A549 (cell line): ENCODE results near the gene RPL28. TPM values are rescaled to one million over a fixed set of nuclear protein-coding genes. Genes with fewer than 3 reads are reported as not detected.

Experiments
- ATAC-seq, 2 experiments: fragments of 200-7000 bp in 1 of 2; fragments of >200 bp in 1 of 2; cut with Nextera tagmentation in 1 of 2; cut with Tn5 transposase in 1 of 2; 3 replicates each; pipeline versions ENCODE4 v1.8.0 to v1.9.1; 2018 to 2020; ENCODE audit warnings: mild to moderate bottlenecking in 1 of 2, moderate library complexity in 1 of 2
- CTCF ChIA-PET: fragments of 300-600 bp; sonication (Branson Sonifier 250); formaldehyde crosslinking; extraction: SDS; loops from one replicate; lab custom pipeline; 2021; ENCODE audit warnings: antibody characterized with exemption, inconsistent platforms; lab: Yijun Ruan, JAX
- POLR2A ChIA-PET: fragments of 350-600 bp; formaldehyde crosslinking; extraction: SDS; loops from one replicate; lab custom pipeline; 2021; ENCODE audit warnings: antibody characterized with exemption, inconsistent platforms; lab: Yijun Ruan, JAX
- DNase-seq, 2 experiments: peaks; one replicate each; pipeline versions ENCODE4 v3.0.0 to v3.0.0-alpha.2; 2011 to 2016; ENCODE audit warnings: low read depth in 1 of 2, low spot score in 1 of 2
- FAIRE-seq: peaks from 2 replicates; lab custom pipeline; 2011; peaks lifted over from hg19 to GRCh38; lab: Jason Lieb, UNC
- H3K27ac ChIP-seq, 2 experiments: fragments of >200 bp; sonication (Bioruptor Twin); formaldehyde crosslinking; 3 replicates each; pipeline ENCODE4 v1.5.1; 2016 to 2017
- H3K4me1 ChIP-seq: fragments of >200 bp; sonication (Bioruptor Twin); formaldehyde crosslinking; 3 replicates; pipeline ENCODE4 v1.6.1; 2016
- H3K4me2 ChIP-seq: fragments of >200 bp; sonication (Bioruptor Twin); formaldehyde crosslinking; 3 replicates; pipeline ENCODE4 v1.6.1; 2016
- H3K4me3 ChIP-seq: fragments of >200 bp; sonication (Bioruptor Twin); formaldehyde crosslinking; 3 replicates; pipeline ENCODE4 v1.5.1; 2016
- H3K9me3 ChIP-seq: fragments of >200 bp; sonication (Bioruptor Twin); formaldehyde crosslinking; 3 replicates; pipeline ENCODE4 v1.6.1; 2016
- BCL3 ChIP-seq: fragments of >200 bp; sonication (Bioruptor Twin); formaldehyde crosslinking; IDR thresholded peaks from 3 replicates; pipeline ENCODE4 v1.6.1; 2016
- CBX8 ChIP-seq: fragments of 200-600 bp; sonication (generic); IDR thresholded peaks from 2 replicates; pipeline ENCODE4 v1.6.1; 2016
- CHD4 ChIP-seq: fragments of 200-600 bp; sonication (generic); IDR thresholded peaks from 2 replicates; pipeline ENCODE4 v1.6.1; 2016; ENCODE audit warnings: antibody characterized with exemption, mild to moderate bottlenecking, borderline replicate concordance
- EHMT2 ChIP-seq: fragments of 200-600 bp; sonication (generic); IDR thresholded peaks from 2 replicates; pipeline ENCODE4 v1.6.1; 2016; ENCODE audit warnings: antibody characterized with exemption, low read depth, mild to moderate bottlenecking, moderate library complexity
- EP300 ChIP-seq, 2 experiments: fragments of >200 bp; sonication (Bioruptor Twin); formaldehyde crosslinking; IDR thresholded peaks; 2 replicates in 1 of 2; 3 replicates in 1 of 2; pipeline ENCODE4 v1.6.1; 2016 to 2017
- ESRRA ChIP-seq: fragments of 150-350 bp; IDR thresholded peaks from 2 replicates; pipeline ENCODE4 v1.6.1; 2014; ENCODE audit warnings: mild to moderate bottlenecking, low read length, borderline replicate concordance
- FOSB ChIP-seq: fragments of 250-450 bp; sonication (Bioruptor Pico); IDR thresholded peaks from 2 replicates; pipeline ENCODE4 v1.5.0; 2020; ENCODE audit warnings: mild to moderate bottlenecking, moderate library complexity
- HDAC2 ChIP-seq: fragments of 200-600 bp; sonication (generic); IDR thresholded peaks from 2 replicates; pipeline ENCODE4 v1.6.1; 2016
- HOXA7 ChIP-seq: fragments of 250-450 bp; sonication (Bioruptor Pico); IDR thresholded peaks from 2 replicates; pipeline ENCODE4 v1.5.0; 2020; ENCODE audit warnings: mild to moderate bottlenecking, moderate library complexity
- HOXB5 ChIP-seq: fragments of 250-450 bp; sonication (Bioruptor Pico); IDR thresholded peaks from 2 replicates; pipeline ENCODE4 v1.5.0; 2020; ENCODE audit warnings: mild to moderate bottlenecking, moderate library complexity
- JUN ChIP-seq, 2 experiments: fragments of >200 bp; sonication (Bioruptor Twin); formaldehyde crosslinking; IDR thresholded peaks; 2 replicates in 1 of 2; 3 replicates in 1 of 2; pipeline ENCODE4 v1.6.1; 2016 to 2017
- MAFK ChIP-seq: fragments of 450-650 bp; IDR thresholded peaks from 2 replicates; pipeline ENCODE4 v1.6.1; 2014; ENCODE audit not compliant: partially characterized antibody
- MAZ ChIP-seq: fragments of 150-350 bp; IDR thresholded peaks from 2 replicates; pipeline ENCODE4 v1.6.1; 2014; ENCODE audit warnings: antibody characterized with exemption, low read depth, low read length, borderline replicate concordance
- NR3C1 ChIP-seq: fragments of >200 bp; sonication (Bioruptor Twin); formaldehyde crosslinking; IDR thresholded peaks from 3 replicates; pipeline ENCODE4 v1.6.1; 2017
- PBX3 ChIP-seq: IDR thresholded peaks from 2 replicates; pipeline ENCODE4 v1.6.1; 2012
- POLR2A ChIP-seq: IDR thresholded peaks from 2 replicates; pipeline ENCODE4 v1.6.1; 2012; ENCODE audit warnings: mild to moderate bottlenecking, low read length
- POLR2AphosphoS2 ChIP-seq: conservative IDR thresholded peaks from 2 replicates; pipeline ENCODE4 v1.6.1; 2012; ENCODE audit warnings: low read length, improper control_type of control experiment, inconsistent platforms
- RCOR1 ChIP-seq: fragments of 150-350 bp; IDR thresholded peaks from 2 replicates; pipeline ENCODE4 v1.6.1; 2014; ENCODE audit warnings: antibody characterized with exemption, low read length, low read depth
- TFCP2L1 ChIP-seq: fragments of 250-450 bp; sonication (Bioruptor Pico); IDR thresholded peaks from 2 replicates; pipeline ENCODE4 v1.5.0; 2021; ENCODE audit warnings: mild to moderate bottlenecking
- ZNF302 ChIP-seq: fragments of 250-450 bp; sonication (Bioruptor Pico); IDR thresholded peaks from 2 replicates; pipeline ENCODE4 v1.9.0; 2021; ENCODE audit warnings: inconsistent platforms, mild to moderate bottlenecking, moderate library complexity
- WGBS: methylation state at CpG from one replicate; pipeline ENCODE4 v1.1.6; 2017; ENCODE audit errors: missing lambda C conversion rate; 5-methylcytosine and 5-hydroxymethylcytosine counted together
- polyA plus RNA-seq, 4 experiments: library from polyadenylated mRNA; depleted of rRNA in 3 of 4; stranded (reverse); fragments of >200 nt; fragmentation: RNase III in 1 of 4; extraction: RNeasy Plus Mini Kit Qiagen cat#74134 plus additional on column Dnase treatment in 1 of 4; gene quantifications; 2 replicates in 3 of 4; 3 replicates in 1 of 4; pipeline ENCODE4 v1.2.3, GENCODE V29; 2011 to 2017

The RPL28 gene
- polyA plus RNA-seq, 2 of the 4 experiments (the other 2 are of a cell fraction) = 329 to 2,037 TPM

GRCh38 chr19:55362174-55362989, 23.4 kb upstream of the RPL28 start:
- Histone ChIP-seq H3K9me3 (no peaks in the 10 kb centered on the region), H3K4me1 (peaks cover 34% of the 10 kb centered on the region), H3K4me3 (no peak overlapping the region), H3K4me2 (no peak overlapping the region), H3K27ac (peak overlapping the region in 1 of 2 experiments; percentile 47; a peak in 3 of 6 replicates)
- POLR2A ChIA-PET = interaction anchor here (2.0 kb wide), 1 partner anchor 45 kb away, joined by 4 read pairs; no protein-coding TSS in a partner anchor
- CTCF ChIA-PET = interaction anchor here (0.6 to 14.8 kb wide), 11 partner anchors 9 to 221 kb away, joined by 3 to 105 read pairs (median 3); partner anchors contain the start of gene TMEM238
- no peak for TF ChIP-seq ZNF302 (CRISPR knock-in tag)
- TF ChIP-seq MAZ = no peak
- no peak for TF ChIP-seq NR3C1
- no peak for TF ChIP-seq POLR2AphosphoS2
- TF ChIP-seq BCL3 = no peak
- TF ChIP-seq TFCP2L1 = no peak
- no peak for TF ChIP-seq RCOR1
- no peak for TF ChIP-seq CBX8
- no peak for TF ChIP-seq CHD4
- no peak for TF ChIP-seq POLR2A
- no peak for TF ChIP-seq PBX3
- no peak for TF ChIP-seq MAFK
- no peak for TF ChIP-seq HOXB5
- no peak for TF ChIP-seq JUN (IDR thresholded peaks at IDR 0.05)
- no peak for TF ChIP-seq HOXA7
- TF ChIP-seq EHMT2 = no peak
- no peak for TF ChIP-seq ESRRA
- ATAC-seq = peak; percentile 26 to 31; a peak in 5 of 6 replicates
- 78% methylated on average over 29 of the region's 38 CpGs for WGBS
- no peak for FAIRE-seq
- DNase-seq = no peak

GRCh38 chr19:55362990-55363716, 22.6 kb upstream of the RPL28 start, which contains the start of gene GARIN5B:
Gene GARIN5B, minus strand, starts transcription at chr19:55363260. Its CDS starts 194 bp downstream, at chr19:55363066.
- Histone ChIP-seq H3K9me3 (no peaks in the 10 kb centered on the region), H3K4me3 (no peak within 1 kb of the TSS), H3K4me1 (peaks cover 34% of the 10 kb centered on the region), H3K4me2 (no peak within 1 kb of the TSS), H3K27ac (peak within 1 kb of the TSS in 1 of 2 experiments; percentile 47; a peak in 3 of 6 replicates)
- DNase-seq = no peak
- 74% methylated on average over 23 of the region's 27 CpGs for WGBS
- ChIA-PET POLR2A (interaction anchor here (0.6 to 2.0 kb wide), 3 partner anchors 10 to 1202 kb away, joined by 4 to 8 read pairs (median 5); no protein-coding TSS in a partner anchor), CTCF (interaction anchor here (0.6 to 14.8 kb wide), 6 partner anchors 8 to 222 kb away, joined by 3 to 105 read pairs (median 8); partner anchors contain the start of gene TMEM238)
- peak; percentile 27 to 60 for ATAC-seq
- TF ChIP-seq TFCP2L1 (peak; percentile 69; the same call in 1 of the 2 replicates), FOSB (CRISPR knock-in tag) (0 out of 2 replicates have a peak, but pooled peaks have one; percentile 50), HDAC2 (no peak)
- no peak for FAIRE-seq

- DNase-seq = no peak
- no peak overlapping the region for H3K4me3 ChIP-seq
- ChIA-PET POLR2A (no interaction called here), CTCF (interaction anchor here (0.8 to 14.8 kb wide), 4 partner anchors 15 to 73 kb away, joined by 3 to 105 read pairs (median 12); partner anchors contain the start of gene KMT5C)
- peak overlapping the region in 1 of 2 experiments; percentile 68; a peak in 3 of 6 replicates for H3K27ac ChIP-seq
- H3K4me1 ChIP-seq = peaks cover 34% of the 10 kb centered on the region
- 85% methylated on average over 8 of the region's 8 CpGs for WGBS
- no peaks in the 10 kb centered on the region for H3K9me3 ChIP-seq
- ATAC-seq = no peak
- no peak for FAIRE-seq
- H3K4me2 ChIP-seq = peak overlapping the region; percentile 93; the same call in 2 of the 3 replicates
- TF ChIP-seq TFCP2L1 (0 out of 2 replicates have a peak, but pooled peaks have one; percentile 35), EP300 (IDR thresholded peaks at IDR 0.05) (no peak)
Measured at GRCh38 chr19:55365245-55365644, 20.5 kb upstream of the RPL28 start.
